Heart right ventricle (tissue), 16 donors: ENCODE data around the gene KNCN. TPM values are rescaled to one million over a fixed set of nuclear protein-coding genes. Genes with fewer than 3 reads are reported as not detected.

ENCODE experiments used
- ATAC-seq, 8 donors: fragments of 200-7000 bp; cut with Tn5 transposase; one replicate each; pipeline ENCODE4 v1.9.1; 2020; ENCODE audit warnings: mild to moderate bottlenecking in 8 of 8, moderate library complexity in 8 of 8, moderate number of reproducible peaks in 1 of 8
- DNase-seq, 2 donors: peaks; one replicate each; pipeline ENCODE4 v3.0.0-alpha.2; 2020
- H3K27ac ChIP-seq, 10 donors: fragments of 200-600 bp; sonication (generic) in 2 of 10; one replicate each; pipeline versions ENCODE4 v1.5.0 to v1.8.0; 2020 to 2022; ENCODE audit warnings: mild to moderate bottlenecking in 3 of 10
- H3K27me3 ChIP-seq, 7 donors: fragments of 200-600 bp; one replicate each; pipeline ENCODE4 v1.8.0; 2021 to 2022; ENCODE audit warnings: mild to moderate bottlenecking in 2 of 7
- H3K36me3 ChIP-seq, 9 donors: fragments of 200-600 bp; sonication (generic) in 1 of 9; one replicate each; pipeline versions ENCODE4 v1.5.0 to v1.8.0; 2020 to 2022; ENCODE audit warnings: mild to moderate bottlenecking in 2 of 9
- H3K4me1 ChIP-seq, 9 donors: fragments of 200-600 bp; sonication (generic) in 1 of 9; one replicate each; pipeline versions ENCODE4 v1.5.0 to v1.8.0; 2020 to 2022; ENCODE audit warnings: mild to moderate bottlenecking in 4 of 9
- H3K4me3 ChIP-seq, 10 donors: fragments of 200-600 bp; sonication (generic) in 2 of 10; one replicate each; pipeline versions ENCODE4 v1.5.0 to v1.8.0; 2020 to 2022; ENCODE audit warnings: mild to moderate bottlenecking in 7 of 10, moderate library complexity in 2 of 10
- H3K9me3 ChIP-seq, 11 donors: fragments of 200-600 bp in 10 of 11; sonication (generic) in 2 of 11; one replicate each; pipeline versions ENCODE4 v1.5.0 to v1.8.0; 2013 to 2022; ENCODE audit warnings: mild to moderate bottlenecking in 2 of 11, control low read depth in 1 of 11, moderate library complexity in 1 of 11
- WGBS, 2 donors: extraction: QIAGEN DNeasy Blood & Tissue Kit; methylation state at CpG; one replicate each; pipeline ENCODE4 v1.1.7; 2013; ENCODE audit warnings: inconsistent platforms in 1 of 2; 5-methylcytosine and 5-hydroxymethylcytosine counted together
- intact Hi-C, 10 donors: fragments of 100-400 bp; cut with DNase I; formaldehyde crosslinking; loops; one replicate each; pipeline versions ENCODE4 v1.11.1 to v1.14.2; 2022
- polyA plus RNA-seq, 2 donors: library from polyadenylated mRNA; stranded (reverse); fragments of 200-250 nt; gene quantifications; one replicate each; pipeline ENCODE4 v1.2.3, GENCODE V29; 2013
- total RNA-seq, 10 donors: library from RNA; stranded (reverse); fragmentation: NEBNext Ultra II Directional in 3 of 10; extraction: Animal tissue kit (Norgen Biotek cat#: 25700) in 3 of 10; gene quantifications; one replicate each; pipeline versions ENCODE4 v1.2.1 to v1.2.4, GENCODE V29; 2021 to 2023
- TF ChIP-seq, protein P1 (sequence below), 9 donors: fragments of 200-600 bp; sonication (generic) in 2 of 9; IDR thresholded peaks; one replicate each; pipeline versions ENCODE4 v1.5.0 to v1.8.0; 2021 to 2022; ENCODE audit warnings: antibody characterized with exemption in 9 of 9, mild to moderate bottlenecking in 5 of 9, moderate library complexity in 1 of 9
- donor health status: Arrhythmogenic right ventricular cardiomyopathy.
- donor health status: ischemic (EF 13 %, LVEDD 7.1; RV severe dilation, severe dysfunction).
- donor health status: healthy with polysubstance abuse.
- donor health status: DM: no; HTN: yes; CAD: no.
- donor health status: DM: no; HTN: no; CAD: no.
- donor health status: ischemic (EF 25% LVEDD 6.9; RV normal size, moderate dysfunction).
- donor health status: ischemic (EF 25% LVEDD 5.7; RV mildly dilated, moderate dysfunction).
- donor health status: healthy.
- donor health status: DM: yes; HTN: yes; CAD: no.
- donor health status: Ischemic cardiomyopathy.
- donor health status: ischemic (EF 35%, LVEDD 5.7; RV mildly dilated, moderate dysfunction).
- donor health status: nonischemic (EF 11% LVEDD 7.7; RV severe dilation, severe dysfunction).
- donor health status: DM: yes; HTN: yes; CAD: no.
- donor health status: PGD.
- donor health status: ischemic (EF 29% LVEDD 5.4; RV normal size, mild dysfunction).
- donor health status: nonischemic (EF 23%, LVEDD 6.1; RV moderate dilation, normal function).

Gene KNCN
- total and polyA plus RNA-seq, 12 donors, result not detected

DNA sequence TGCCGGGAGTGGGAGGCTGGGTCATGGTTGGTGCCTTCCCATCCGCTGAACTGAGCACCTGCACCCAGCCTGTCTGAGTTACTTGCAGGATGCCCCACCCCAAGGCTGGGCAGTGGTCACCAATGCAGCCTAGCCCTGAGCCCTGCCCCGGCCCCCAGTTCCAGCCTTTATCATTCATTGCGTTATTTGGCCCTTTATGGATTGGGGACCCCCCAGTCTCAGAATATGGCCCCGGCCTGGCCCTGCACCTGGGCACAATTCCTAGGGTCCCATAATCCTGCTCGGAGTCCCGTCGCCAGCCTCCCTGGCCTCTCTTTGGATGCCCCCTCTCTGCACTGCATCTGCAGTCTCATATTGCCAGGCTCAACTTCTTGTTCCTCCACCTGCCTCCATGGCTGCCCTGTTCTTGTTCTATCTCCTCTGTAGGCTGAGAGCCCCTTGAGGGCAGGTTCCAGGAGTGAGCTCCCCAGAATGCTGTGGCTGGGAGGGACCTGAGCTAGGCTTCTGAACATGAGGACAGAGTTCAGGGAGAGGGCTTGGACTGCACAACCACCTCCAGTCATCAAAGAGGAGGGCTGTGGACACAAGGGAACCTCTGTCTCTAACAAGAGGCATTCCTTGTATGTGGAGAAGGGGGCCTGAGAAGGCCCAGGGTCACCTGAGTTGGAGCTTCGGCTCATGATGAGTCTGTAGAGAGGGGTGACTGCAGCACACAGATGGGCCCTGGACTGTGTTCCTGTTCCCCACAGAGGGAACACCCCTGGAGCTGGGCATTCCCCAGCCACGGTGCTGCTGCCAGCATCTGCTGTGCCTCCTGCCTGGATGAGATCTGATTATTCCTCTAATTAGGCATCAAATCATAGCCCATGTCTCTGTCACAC lies 1.1 kb upstream of the KNCN start:
- H3K27ac ChIP-seq, result no peak overlapping the region
- TF ChIP-seq, protein P1, sequence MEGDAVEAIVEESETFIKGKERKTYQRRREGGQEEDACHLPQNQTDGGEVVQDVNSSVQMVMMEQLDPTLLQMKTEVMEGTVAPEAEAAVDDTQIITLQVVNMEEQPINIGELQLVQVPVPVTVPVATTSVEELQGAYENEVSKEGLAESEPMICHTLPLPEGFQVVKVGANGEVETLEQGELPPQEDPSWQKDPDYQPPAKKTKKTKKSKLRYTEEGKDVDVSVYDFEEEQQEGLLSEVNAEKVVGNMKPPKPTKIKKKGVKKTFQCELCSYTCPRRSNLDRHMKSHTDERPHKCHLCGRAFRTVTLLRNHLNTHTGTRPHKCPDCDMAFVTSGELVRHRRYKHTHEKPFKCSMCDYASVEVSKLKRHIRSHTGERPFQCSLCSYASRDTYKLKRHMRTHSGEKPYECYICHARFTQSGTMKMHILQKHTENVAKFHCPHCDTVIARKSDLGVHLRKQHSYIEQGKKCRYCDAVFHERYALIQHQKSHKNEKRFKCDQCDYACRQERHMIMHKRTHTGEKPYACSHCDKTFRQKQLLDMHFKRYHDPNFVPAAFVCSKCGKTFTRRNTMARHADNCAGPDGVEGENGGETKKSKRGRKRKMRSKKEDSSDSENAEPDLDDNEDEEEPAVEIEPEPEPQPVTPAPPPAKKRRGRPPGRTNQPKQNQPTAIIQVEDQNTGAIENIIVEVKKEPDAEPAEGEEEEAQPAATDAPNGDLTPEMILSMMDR (IDR thresholded peaks at IDR 0.05), result no peak
- ATAC-seq (no peak), DNase-seq (no peak)
- peaks cover 0 to 37% (median 18%) of the 10 kb centered on the region in 7 donors for H3K27me3 ChIP-seq
- intact Hi-C loops, result no loop called here
- no peaks in the 10 kb centered on the region for H3K9me3 ChIP-seq
- 91 to 93% methylated on average over 10 of the region's 10 CpGs for WGBS, 2 donors
- peaks cover 0 to 9% (median 0%) of the 10 kb centered on the region in 9 donors for H3K4me1 ChIP-seq
- peaks cover 0 to 5% (median 0%) of the 10 kb centered on the region in 9 donors for H3K36me3 ChIP-seq
- no peak overlapping the region for H3K4me3 ChIP-seq

GRCh38 chr1:46550751-46551231 lies 656 bp downstream of the KNCN start:
- DNase-seq, result no peak
- Histone ChIP-seq H3K9me3 (no peaks in the 10 kb centered on the region), H3K36me3 (no peaks in the 10 kb centered on the region), H3K27me3 (peaks cover 0 to 54% (median 25%) of the 10 kb centered on the region in 7 donors), H3K27ac (no peak overlapping the region), H3K4me3 (no peak overlapping the region), H3K4me1 (no peaks in the 10 kb centered on the region)
- no peak for ATAC-seq
- 54% methylated on average over 17 of the region's 17 CpGs for WGBS, 2 donors
- intact Hi-C loops, result no loop called here
- TF ChIP-seq, protein P1 (IDR thresholded peaks at IDR 0.05), result no peak

DNA sequence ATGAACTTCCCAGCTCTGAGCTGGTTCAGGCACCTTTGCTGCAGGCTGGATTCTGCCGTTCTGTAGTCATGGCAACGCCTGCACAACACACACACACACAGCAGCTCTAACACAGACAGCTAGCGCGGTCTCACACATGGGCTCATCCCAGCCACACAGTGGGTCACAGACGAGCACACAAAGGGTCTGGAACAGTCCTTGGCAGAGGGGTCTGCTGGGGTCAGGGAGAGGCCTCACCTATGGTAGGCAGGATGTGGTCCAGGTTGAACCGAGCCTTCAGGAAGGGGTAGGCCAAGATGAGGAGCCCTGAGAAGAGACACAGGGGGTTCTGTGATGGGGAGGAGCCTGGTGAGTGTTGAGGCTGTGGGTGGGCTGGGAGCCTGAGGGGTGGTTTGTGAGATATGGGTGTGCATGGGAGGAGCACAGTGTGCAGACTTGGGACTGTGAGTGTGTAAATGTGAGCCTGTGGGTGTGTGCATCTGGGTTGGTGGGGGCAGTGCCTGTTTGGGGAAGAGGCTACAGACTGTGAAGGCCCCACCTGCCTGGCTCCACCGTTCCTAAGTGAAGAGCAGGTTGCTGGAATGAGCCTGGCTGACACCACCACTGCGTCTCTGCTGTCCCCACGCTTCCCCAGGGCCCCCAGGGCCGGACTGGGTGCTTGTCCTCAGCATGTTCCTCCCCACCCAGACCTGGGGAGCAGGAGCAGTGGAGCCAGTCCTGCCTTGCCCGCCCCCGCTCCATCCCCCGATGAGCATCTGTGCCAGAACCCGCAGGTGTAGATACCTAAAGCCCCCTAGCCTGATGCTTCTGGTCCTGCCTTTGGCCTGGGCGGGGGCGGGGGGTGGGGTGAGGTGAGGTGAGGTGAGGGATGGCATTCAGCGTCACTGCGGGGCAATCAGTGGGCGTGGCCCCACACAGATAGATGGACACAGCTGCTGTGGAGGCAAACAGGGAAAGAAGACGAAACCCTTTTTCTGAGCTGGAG lies 1.5 kb downstream of the KNCN start:
- WGBS, 2 donors, result 50 to 51% methylated on average over 20 of the region's 20 CpGs
- Histone ChIP-seq H3K27me3 (peaks cover 0 to 62% (median 33%) of the 10 kb centered on the region in 7 donors), H3K9me3 (no peaks in the 10 kb centered on the region), H3K4me1 (no peaks in the 10 kb centered on the region), H3K27ac (no peak overlapping the region), H3K36me3 (no peaks in the 10 kb centered on the region), H3K4me3 (no peak overlapping the region)
- TF ChIP-seq, protein P1 (IDR thresholded peaks at IDR 0.05), result no peak
- intact Hi-C loops, result no loop called here
- DNase-seq (no peak), ATAC-seq (peak in 1 of 8 donors; percentile 25)
